HG02981 (cell line): ENCODE measurements around the gene OCA2.
"Not testable (repeated sequence)": the region's sequence is repeated elsewhere in the genome, so short reads cannot be mapped to it uniquely, and the experiment has no call there.

Source experiments
- ATAC-seq: cut with Tn5 transposase; IDR thresholded peaks from one replicate; pipeline ENCODE4 v1.9.1; 2021; ENCODE audit warnings: mild to moderate bottlenecking, moderate library complexity; ENCODE audit not compliant: unreplicated experiment

The OCA2 gene

DNA sequence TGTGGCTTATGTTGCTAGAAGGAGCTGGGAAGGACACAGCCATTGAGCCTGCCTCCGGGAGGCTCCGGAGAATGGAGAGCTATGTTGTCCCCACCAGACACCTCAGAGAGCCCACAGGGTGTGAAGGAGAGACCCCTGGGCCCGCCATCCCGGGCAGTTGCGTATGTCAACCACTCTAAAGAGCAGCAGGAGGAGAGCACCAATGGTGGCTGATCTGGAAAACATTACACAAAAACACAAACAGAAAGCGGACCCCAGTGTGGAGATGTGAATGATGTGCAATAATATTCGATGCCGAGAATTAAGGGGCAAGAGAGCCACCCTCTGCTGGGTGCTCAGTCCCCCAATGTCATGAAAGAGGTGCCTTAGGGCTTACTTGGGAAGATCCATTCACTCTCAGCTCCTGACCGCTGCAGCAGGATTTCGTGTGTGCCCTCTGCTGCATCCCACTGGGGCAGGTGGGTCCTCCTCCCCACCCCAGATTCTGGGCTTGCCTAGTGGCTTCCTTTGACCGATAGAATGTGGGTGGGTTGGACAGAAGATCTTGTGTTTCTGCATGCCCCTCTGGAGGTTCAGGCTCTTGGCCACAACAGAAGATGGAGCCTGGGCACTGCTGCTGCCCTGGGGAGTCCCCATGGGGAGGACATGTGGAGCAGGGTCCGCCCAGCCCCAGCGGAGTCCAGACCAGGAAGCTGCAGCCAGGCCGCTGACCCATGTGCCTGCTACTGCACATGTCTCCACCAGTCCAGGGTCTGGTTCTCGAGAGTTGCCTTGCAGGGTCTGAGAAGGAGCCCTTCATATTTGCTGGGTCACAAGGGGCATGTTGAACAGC is 245.3 kb downstream of the OCA2 start:
- no peak for ATAC-seq

DNA sequence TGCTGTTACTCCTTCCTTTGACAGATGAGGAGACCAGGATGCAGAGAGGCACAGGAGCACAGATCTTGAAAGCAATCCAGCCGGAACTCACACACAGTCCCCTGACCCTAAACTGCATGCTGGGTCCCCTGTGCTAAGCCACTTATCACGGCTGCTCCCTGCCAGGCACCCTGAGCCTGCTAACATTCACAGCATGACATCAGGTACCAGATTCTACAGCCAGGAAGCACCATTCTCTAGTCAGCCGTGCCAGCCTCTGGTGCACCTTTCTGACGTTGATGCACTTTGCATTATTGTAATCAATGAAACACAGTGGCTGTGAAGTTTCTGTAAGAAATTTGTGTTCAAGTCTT is 247.3 kb downstream of the OCA2 start:
- ATAC-seq, result no peak

DNA sequence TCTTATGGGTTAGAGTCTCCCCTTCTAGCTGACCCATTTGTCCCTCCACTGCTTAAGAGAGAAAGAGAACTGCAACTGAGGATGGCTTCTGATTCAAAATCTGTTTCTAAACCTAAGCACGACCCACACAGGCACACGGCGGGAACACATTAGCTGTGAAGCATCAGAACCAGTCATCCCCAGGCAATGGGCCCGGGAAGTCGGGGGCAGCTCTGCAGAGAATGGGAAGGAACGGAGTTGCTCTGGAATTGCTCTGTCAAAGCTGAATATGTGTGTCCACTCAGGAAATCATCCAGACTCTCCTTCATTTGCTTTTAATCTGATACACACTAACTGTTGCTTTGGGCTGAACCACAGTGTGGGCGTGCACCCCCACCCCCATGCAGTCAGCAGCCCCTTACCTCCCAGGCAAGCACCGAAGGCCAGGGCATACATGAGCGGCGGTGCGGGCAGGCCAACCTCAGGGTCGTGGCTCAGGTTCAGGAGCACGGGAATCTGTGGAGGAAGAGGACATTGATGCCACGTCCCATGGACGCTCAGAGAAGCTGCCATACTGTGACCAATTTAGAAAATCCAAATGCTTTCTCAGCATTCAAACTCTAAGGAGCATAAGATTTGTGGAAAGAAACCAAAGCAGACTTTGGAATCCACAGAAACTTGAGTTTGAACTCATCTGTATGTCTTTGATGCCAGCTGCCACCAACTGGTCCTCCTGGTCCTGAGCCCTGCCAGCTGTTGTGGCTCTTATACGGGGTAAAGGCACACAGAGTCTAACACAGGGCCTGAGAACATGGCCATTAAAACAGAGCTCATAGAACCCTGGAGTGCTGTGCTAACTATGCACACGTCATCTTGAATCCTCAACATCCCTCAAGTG is 247.9 kb downstream of the OCA2 start:
- no peak for ATAC-seq

DNA sequence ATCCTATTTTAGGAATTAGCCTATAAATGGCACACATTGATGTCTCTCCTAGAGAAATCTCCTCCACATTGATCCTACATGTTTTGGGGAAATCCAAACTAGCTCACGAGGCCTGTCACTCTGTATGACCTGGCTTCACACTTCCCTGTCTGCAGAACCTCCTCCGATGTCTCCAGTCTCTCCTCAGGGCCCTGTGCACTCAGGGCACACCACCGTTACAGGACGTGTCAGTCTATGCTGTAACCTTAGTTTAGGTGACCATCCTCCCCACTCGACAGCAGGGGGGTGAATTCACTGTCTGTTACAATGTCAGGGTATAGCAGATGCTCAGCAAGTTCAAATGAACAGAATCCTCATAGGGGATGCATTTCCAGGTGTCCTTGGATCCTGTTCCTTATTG is 249.1 kb downstream of the OCA2 start:
- ATAC-seq, result no peak

DNA sequence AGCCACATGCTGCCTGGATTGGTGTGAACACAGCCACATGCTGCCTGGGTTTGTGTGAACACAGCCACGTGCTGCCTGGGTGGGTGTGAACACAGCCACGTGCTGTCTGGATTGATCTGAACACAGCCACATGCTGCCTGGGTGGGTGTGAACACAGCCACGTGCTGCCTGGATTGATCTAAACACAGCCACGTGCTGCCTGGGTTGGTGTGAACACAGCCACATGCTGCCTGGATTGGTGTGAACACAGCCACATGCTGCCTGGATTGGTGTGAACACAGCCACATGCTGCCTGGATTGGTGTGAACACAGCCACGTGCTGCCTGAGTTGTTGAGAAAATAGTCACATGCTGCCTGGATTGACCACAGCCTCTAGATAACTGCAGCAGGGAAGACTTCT is 250.2 kb downstream of the OCA2 start:
- ATAC-seq, result not testable (repeated sequence)

DNA sequence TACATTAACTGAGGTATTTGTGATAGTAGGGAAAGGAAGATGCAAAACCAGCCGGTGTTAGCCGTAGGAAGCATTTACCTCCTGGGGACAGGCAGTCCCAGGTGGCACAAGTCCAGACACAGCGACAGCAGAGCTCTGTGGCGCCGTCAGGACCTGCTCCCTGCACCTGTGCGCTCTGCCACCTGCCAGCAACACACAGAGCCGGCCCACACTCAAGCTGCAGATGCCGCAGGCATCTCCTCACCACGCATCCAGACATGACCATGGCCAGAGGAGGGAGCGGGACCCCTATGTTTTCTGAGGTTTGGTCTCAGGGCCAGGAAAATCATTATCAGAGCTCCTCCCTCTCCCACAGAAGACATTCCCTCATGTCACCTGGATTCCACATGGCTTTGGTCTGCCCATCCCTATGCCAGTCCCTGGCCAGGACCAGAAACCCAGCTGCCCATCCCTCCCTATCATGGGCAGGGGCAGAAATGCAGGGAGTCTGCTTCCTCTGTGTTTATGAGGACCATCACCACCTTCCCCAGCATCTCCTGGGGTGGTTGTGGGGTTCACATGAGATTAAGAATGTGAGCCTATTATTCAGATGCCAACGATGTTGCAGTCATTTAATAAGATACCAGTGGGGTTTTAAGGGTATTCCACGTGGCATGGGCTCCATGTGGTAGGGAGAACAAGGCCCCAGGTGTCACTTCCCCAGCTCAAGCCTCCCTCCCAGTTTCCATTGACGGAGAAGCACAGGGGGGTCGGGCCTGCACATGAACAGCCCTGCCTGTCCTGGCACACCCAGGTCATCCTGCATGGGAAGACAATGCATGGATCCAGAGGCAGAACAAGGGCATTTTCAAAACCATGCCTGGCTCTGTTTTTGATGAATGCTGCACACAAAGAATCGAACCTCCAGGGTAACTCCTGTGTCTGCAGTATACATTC is 251.1 kb downstream of the OCA2 start:
- no peak for ATAC-seq

DNA sequence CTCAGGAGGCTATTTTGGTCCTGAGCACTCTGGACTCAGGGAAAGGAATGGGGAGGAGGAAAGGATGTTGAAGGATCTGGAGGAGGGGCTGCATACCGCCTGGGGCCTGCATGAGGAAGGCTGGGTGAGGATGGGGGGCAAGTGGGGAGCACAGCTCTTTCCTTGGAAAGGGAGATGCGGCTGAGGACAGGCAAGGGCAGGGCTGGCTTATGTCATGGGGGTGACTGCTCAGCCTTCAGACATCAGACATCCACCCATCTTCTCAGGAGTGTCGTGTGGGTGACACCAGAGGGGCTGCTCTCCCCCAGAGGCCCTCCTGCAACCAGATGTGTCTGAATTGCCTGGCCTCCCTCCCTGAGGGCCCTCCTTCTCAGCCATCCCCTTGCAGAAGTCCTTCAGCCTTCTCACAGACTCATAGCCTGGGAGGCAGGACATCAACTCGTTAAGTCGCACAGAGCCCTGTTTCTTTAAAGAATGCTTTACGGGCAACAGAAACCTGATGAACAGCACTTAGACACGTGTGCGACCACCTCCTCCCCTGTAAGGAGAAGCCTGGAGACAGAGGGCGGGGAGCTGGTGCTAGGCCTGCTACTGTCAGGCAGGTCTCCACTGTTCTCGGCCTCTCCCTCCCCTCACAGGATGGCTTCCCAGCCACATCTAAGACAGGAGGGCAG is 252.3 kb downstream of the OCA2 start:
- ATAC-seq, result no peak

DNA sequence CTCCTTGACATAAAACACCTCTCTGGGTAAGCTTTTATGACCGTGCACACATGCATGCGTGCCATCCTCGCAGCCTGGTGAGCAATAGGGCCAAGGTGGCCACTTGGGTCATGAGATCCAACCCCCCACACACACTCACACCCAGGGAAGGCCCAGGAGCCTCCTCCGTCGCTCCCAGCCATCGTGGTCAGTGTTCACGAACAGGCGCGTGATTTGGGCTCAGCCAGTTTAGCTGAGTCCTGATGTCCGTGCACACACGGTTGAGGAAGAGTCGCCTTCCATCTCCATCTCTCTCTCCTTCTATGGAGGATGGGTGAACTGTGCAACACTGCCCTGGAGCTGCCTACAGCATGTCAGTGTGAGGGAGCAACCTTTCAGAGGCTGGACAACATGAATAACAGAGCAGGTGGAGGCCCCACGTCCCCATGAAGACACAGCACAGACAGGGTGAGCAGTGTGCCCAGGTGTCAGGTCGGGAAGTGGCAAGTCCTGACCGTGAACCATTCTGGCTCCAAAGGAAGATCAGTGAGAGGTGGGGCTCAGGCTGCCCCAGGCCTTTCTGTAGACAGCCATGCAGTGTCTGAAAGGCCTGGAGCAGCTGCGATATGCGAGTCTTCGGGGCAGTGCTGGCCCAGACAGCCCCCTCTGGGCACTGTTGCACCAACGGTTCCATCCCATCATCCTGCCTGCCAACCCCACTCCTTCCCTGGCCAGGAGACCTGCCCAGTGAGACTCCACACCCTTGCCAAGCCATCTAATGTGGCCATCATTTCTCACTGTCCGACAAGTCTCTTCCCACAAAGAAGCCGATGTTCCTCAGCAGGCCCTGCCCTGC is 253.4 kb downstream of the OCA2 start:
- no peak for ATAC-seq

DNA sequence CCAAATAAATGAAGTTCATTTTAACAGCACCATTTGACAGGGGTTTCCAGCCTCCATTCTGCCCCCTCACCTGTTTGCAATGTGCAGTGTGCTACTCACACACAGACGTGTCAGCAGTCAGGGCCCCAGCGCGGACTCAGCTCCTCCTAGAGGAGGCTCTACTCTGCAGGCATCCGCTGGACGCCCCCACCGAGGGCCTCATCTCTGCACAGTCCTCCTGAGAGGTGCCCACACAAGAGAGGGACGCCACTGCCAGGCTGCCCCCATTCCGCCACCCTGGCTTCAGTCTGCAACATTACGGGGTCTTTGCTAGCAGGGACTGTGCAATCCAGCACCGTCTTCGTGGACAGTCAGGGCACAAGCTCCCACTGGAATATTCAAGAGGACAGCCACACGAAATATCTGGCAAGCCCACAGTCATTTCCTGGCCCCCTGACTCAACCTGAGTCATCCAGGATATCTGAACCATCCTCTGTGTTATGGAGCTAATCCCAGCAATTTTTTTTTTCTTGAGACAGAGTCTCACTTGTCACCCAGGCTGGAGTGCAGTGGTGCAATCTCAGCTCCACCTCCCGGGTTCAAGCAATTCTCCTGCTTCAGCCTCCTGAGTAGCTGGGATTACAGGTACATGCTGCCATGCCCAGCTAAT is 255.0 kb downstream of the OCA2 start:
- ATAC-seq, result no peak

DNA sequence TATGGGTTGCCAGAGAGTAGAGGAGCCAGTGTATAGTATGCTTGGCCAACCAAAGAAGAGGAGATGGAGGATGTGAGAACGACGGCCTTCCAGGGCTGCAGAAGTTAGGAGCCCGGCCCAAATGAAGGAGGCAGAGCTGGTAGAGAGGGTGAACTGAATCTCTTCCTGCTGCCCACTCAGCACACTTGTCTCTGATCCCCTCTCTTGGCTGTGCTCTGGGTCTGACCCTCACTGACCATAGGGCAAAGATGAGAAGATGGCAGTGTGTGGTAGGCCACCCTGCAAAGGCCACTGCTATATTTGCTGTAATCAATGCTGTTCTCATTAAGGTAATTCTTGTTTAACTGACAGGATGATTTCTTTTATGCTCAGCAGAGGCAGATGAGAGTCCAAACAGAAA is 256.0 kb downstream of the OCA2 start:
- ATAC-seq, result no peak

DNA sequence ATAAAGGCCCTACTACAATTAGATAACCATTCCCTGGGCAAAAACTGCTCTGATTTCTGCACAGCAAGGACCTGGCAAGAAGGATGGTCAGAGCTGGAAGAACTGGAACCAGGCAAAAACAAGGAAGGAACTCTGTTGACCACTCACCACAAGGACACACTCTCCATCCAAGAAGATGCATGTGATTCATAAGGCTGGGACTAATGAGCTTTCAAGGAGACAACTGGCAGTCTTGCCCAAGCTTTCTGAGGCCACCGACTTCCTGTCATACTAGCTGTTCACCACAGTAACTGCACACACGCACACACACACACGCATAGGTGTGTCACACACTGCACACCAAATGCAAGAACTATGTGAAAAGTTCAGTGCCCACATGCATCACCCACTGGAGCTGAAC is 256.6 kb downstream of the OCA2 start:
- no peak for ATAC-seq

DNA sequence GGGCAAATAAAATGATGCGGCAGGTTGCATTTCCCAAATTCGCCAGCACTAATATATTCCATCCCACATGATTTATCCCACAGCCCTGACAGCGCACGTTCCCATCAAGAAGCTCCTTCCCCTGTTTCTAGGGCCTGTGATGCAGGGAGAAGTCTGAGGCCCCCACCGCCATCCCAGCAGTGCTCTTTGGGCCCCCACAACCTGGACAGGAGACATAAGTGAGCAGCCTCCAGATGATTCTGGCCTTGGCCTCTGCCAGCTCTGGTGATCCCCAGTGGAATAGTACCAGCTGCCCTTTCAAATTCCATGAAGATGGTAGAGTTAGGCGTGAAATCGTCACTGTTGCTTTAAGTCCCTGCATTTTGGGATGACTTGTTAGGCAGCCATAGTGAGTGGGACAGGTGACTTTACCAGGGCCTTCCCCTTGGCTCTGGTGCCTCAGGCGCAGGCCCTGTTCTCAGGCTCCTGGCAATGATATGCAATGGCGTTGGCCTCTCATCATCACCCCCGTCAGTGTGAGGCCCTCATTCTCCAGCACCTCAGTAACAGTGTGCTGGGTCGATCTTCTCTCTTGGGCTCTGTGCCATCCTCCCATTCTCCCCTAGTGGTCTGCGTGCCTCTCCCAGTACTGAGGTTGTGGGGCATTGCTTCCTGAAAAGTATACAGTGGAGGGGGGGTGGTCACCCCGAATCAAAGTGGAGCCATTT is 263.7 kb downstream of the OCA2 start:
- no peak for ATAC-seq

DNA sequence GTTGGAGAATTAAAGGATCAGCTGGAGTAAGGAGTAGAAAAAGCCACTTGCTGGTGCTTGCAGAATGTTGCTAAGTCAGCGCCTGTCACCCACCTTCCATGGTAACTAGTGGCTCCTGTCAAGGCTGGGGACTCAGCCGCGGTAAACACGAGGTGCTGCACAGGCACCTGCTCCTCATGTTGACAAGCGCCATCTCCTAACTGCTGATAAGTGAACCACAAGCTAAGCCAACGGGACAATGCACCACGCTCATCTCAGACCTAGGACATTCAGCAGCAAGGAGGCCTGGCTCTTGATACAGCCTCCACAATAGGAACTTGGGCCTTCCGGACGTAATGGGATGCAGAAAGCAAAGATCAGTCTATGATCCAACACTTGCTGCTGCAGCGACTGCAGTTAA is 264.4 kb downstream of the OCA2 start:
- no peak for ATAC-seq

DNA sequence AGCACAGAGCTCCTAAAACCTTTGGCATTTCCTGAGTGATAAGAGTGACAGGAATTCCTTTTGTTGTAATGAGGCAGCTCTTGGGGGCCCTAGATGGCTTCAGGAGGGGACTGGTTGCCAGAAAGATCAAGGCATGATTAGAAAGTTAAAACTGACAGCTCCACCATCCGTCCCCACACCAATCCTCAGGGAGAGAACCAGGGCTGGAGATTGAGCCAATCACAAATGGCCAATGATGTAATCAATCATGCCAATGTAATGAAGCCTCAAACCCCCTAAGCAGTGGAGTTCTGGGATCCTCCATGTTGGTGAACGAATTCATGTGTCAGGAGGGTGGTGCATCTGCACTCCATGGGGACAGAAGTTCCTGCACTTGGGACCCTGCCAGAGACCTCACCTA is 265.1 kb downstream of the OCA2 start:
- no peak for ATAC-seq

DNA sequence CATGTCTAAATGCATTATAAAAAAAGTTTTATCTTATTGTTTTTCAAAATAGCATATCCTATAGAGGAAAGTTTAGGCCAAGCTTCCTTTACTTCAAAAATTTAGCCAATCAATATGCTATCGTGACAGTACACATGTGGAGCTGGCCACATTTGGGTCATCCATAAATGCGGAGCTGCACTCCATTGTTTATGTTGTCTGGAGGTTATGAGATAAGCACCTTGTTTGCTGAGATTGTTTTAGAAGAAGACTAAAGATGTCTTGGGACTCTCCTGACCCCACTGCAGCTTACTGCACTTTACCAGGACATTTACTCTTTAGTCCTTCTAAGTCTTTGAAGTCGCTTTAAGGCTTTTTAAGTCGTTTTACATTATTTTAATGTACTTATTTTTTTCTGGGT is 265.9 kb downstream of the OCA2 start:
- no peak for ATAC-seq

DNA sequence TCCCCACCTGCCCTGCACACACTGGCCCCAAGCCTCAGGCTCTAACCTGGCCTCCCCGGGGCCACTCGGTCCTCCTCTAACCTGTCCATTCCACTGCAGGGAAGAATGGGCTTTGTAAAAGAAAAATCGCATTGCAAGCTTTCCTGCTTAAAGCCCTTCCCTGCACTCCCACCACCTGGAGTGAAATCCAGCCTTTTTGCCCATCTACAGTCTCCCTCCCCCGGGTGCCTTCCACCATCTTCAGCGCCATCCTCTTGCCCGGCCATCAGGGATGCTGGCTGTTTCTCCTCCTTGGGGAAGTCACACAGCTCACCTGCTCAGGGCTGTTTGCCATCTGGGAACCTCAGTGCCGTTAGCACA is 266.9 kb downstream of the OCA2 start:
- no peak for ATAC-seq

DNA sequence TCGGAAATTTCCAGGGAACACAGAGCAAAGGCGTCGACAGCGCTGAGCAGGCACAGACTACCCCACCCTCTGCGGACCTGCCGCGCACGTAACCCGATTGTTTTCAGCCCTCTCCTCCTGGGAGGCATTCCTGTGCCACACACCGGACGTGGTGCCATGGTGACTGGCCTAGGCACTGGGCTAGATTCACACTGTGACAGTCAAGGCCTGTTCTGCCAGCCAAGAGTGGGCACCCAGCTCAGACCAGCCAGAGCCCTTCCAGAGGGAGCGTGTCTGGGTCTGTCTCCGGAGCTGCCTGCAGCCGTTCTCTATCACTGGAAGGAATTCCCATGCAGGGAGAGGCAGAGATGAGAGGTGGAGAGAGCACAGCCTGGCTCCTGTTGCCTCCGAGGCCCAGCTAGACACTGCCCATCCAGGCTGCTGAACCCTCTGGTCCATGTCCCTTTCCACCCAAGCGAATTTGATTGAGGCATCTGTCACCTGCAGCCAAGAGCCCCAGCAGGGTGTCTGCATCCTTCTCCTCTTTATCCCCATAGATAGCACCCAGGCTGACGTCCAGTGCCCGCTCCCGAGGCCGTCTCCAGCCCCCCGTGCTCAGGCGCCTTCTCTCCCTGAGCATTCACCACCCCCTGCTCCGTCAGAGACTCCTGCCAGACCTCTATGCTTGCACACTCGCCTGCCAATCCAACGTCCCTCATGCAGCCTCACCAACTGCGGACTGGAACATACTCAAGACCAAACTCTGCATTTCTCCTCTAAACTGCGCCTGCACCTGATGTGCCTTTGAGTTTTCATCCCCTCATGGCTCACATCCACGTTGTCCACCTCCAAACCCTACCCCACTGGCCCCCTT is 267.5 kb downstream of the OCA2 start:
- ATAC-seq, result no peak

DNA sequence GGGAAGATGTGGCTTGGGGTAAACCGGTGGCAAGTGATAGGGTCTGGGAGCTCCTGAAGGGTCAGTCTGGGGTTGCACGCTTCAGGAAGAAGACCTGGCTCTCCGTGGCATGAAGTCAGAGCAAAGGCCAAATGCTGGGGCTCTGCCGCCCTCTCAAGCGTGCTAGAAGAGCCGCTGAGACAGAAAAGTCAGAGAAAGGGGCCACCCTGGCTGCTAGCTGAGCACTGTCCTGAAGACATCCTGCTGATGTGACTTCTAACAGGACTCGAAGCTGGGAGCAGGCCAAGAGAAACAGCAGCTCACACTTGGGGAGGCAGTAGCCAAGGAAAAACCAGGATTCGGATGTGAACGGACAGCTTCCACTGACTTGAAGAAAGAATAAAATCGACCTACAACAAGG is 270.4 kb downstream of the OCA2 start:
- no peak for ATAC-seq
